GM10248 (cell line): Measurements from ENCODE around the gene KCMF1.

ENCODE experiments used
- CTCF ChIA-PET: fragments of 300-600 bp; sonication (Branson Sonifier 250); formaldehyde crosslinking; extraction: SDS; loops from one replicate; lab custom pipeline; 2021; ENCODE audit warnings: antibody characterized with exemption; lab: Yijun Ruan, JAX
- POLR2A ChIA-PET: fragments of 350-650 bp; sonication (Branson Sonifier 250); formaldehyde crosslinking; extraction: SDS; loops from one replicate; lab custom pipeline; 2020; ENCODE audit warnings: antibody characterized with exemption; lab: Yijun Ruan, JAX
- DNase-seq: peaks from one replicate; pipeline ENCODE4 v3.0.0; 2012; ENCODE audit errors: extremely low spot score
- TF ChIP-seq, protein P1 (sequence below): IDR thresholded peaks from 2 replicates; pipeline ENCODE4 v1.5.1; 2012; ENCODE audit warnings: mild to moderate bottlenecking, low read depth; ENCODE audit errors: extremely low read depth, missing control alignments, control extremely low read depth

KCMF1 gene

DNA sequence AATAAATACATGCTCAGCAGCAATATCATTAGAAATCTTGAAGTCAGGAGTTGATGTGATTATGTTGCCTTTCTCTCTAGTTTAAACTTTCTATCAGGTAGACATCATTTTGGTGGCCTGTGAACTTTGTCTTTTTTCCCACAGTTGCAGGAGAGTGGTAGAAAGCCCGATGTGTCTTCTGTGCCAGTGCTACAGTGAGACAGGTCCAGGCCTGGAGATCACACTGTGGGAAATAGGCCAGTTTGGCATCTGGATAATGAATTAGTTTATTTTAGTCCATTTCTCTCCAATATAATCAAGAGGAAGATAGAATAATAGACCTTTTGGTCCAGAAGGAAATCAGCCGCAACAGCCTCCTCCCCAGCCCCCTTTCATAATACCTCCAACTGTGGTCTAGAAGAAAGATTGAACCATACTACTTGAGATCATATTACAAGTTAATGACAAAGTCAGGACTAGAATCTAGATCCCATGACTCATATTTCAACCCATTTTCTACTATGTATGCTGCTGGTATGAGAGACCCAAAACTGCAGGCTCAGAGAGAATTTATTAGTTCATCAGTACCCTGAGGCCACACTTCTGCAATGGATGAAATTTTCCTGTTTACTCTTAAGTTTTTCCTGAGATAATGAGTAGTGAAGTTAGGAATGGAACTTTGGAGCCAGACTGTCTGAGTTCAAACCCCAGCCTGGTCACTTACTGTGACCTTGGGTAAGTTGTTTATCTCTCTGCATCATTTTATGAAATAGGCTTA lies 20.6 kb downstream of the KCMF1 start:
- POLR2A ChIA-PET = no interaction called here
- TF ChIP-seq, protein P1, sequence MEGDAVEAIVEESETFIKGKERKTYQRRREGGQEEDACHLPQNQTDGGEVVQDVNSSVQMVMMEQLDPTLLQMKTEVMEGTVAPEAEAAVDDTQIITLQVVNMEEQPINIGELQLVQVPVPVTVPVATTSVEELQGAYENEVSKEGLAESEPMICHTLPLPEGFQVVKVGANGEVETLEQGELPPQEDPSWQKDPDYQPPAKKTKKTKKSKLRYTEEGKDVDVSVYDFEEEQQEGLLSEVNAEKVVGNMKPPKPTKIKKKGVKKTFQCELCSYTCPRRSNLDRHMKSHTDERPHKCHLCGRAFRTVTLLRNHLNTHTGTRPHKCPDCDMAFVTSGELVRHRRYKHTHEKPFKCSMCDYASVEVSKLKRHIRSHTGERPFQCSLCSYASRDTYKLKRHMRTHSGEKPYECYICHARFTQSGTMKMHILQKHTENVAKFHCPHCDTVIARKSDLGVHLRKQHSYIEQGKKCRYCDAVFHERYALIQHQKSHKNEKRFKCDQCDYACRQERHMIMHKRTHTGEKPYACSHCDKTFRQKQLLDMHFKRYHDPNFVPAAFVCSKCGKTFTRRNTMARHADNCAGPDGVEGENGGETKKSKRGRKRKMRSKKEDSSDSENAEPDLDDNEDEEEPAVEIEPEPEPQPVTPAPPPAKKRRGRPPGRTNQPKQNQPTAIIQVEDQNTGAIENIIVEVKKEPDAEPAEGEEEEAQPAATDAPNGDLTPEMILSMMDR = no peak
- no peak for DNase-seq
- CTCF ChIA-PET = interaction anchor here (1.0 to 2.4 kb wide), 6 partner anchors 11 to 66 kb away, joined by 3 to 15 read pairs (median 6); no protein-coding TSS in a partner anchor

DNA sequence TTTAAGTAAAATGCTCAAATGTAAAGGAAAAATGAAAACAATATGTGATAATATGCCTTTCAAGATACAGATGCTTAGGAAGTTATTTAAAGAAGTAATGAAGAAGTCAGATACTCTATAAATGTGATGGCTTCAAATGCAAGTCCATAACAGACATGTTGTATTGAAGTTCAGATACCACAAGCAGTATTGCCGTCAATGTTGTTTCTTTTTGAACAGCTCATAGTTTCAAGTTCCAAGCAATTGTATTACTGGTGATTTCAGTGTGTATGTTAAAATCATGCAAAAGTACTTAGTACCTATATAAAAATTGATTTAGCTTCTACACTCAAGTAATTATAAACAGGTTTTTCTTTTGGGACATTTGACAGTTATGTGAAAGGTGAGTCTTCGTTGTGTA lies 24.9 kb downstream of the KCMF1 start:
- POLR2A ChIA-PET = no interaction called here
- DNase-seq = no peak
- CTCF ChIA-PET = interaction anchor here (0.7 to 1.5 kb wide), 4 partner anchors 15 to 297 kb away, joined by 3 to 6 read pairs (median 4); no protein-coding TSS in a partner anchor
- TF ChIP-seq, protein P1 = no peak

DNA sequence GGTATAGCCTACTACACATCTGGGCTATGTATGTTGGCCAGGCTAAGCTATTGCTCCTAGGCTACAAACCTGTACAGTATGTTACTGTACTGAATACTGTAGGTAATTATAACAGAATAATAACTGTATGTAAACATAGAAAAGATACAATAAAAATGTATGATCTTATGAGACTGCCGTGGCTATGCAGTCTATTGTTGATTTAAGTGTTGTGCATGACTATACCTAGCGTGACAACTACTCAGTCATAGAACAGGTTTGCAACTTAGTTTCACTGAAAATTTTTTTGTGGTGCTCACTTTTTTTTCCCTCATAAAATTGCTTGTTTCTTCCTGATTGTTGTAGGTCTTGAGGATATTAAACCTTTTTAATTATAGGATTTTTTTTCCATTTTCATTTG lies 25.9 kb downstream of the KCMF1 start:
- TF ChIP-seq, protein P1 = no peak

DNA sequence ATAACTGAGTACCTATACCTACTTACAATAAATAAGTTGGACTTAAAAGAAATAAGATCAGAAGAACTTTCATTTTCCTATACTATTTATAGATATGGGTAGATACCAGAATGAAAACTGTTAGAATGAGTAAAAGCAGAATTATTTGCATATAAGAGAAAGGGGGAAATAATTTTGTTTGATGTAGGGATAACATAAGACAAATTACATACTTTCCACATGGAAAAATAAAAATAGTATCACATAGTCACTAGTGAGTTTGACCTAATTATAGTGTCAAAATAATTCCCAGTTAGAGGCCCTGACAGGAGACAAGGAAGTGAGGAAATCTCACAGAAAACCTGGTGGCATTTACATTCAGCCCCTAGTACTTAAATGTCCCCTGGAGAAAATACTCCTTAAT lies 28.6 kb downstream of the KCMF1 start:
- TF ChIP-seq, protein P1 = no peak
- ChIA-PET POLR2A (no interaction called here), CTCF (interaction anchor here (1.1 kb wide), 1 partner anchor 42 kb away, joined by 3 read pairs; no protein-coding TSS in a partner anchor)
- DNase-seq = no peak

More for the DNA sequence above, 25.9 kb downstream of the KCMF1 start:
- POLR2A ChIA-PET = no interaction called here
- CTCF ChIA-PET = interaction anchor here (1.5 kb wide), 2 partner anchors 29 to 71 kb away, joined by 5 to 6 read pairs; no protein-coding TSS in a partner anchor
- no peak for DNase-seq

DNA sequence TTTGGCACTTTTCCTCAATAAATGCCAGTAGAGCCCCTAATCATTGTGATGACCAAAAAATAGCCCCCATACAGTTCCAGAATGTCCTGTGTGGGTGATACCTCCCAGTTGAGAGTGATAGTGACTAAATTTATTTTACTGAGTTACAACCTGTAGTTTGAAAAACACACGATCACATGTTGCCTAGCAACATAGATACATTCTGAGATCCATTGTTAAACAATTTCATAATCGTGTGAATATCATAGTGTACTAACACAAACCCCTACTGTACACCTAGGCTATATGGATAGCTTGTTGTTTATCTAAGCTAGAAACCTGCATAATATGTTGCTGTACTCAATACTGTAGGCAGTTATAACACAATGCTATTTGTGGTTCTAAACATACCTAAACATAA lies 30.6 kb downstream of the KCMF1 start:
- ChIA-PET CTCF (interaction anchor here (1.3 to 5.2 kb wide), 5 partner anchors 9 to 76 kb away, joined by 3 to 23 read pairs (median 5); no protein-coding TSS in a partner anchor), POLR2A (no interaction called here)
- TF ChIP-seq, protein P1 = no peak
- no peak for DNase-seq

DNA sequence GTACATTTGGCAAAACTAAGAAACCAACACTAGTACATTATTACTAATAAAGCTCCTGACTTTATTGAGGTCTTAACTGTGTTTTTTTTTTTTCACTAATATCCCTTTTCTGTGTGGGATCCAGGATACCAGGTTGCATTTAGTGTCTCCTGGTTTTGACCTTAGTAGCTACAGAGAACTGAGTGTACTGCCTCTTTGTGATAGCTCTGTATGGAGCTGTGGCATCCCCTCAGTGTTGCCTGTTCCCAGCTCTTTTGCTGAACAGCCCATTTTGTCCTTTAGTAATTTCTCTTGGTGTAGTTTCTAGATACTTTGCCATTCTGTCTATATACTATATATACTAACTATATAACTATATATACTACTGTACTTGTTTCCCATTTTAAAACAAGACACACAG lies 31.6 kb downstream of the KCMF1 start:
- ChIA-PET POLR2A (interaction anchor here (0.7 kb wide), 1 partner anchor 8 kb away, joined by 3 read pairs; no protein-coding TSS in a partner anchor), CTCF (interaction anchor here (1.2 to 5.2 kb wide), 8 partner anchors 10 to 77 kb away, joined by 3 to 23 read pairs (median 5); no protein-coding TSS in a partner anchor)
- TF ChIP-seq, protein P1 = no peak
- no peak for DNase-seq
